Measurements from ENCODE around the gene DPP8. TPM values are rescaled to one million over a fixed set of nuclear protein-coding genes. Genes with fewer than 3 reads are reported as not detected.
"Not testable (repeated sequence)": the region's sequence is repeated elsewhere in the genome, so short reads cannot be mapped to it uniquely, and the experiment has no call there.

DPP8 gene
- total RNA-seq, 4 donors from 2014 or later = 33.1 to 66.9 (median 47.9) TPM

DNA sequence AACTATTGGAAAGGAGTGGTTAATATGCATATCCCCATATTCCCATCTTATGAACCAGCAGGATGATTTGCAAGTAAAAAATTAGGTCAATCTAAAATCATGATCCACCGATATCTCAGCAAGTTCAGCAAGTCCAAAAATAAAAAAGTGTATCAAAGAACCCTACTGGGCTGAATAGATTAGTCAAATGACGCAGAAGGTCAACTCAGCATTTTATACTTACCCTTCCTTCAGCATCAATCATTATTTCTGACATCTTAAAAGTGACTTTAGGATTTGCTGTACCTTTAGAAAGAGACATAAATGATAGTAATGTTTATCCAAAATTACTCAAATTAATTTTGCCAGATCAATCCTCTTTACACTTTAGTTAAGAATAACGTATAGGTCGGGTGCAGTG, 32.6 kb downstream of the DPP8 start:
- H3K27me3 ChIP-seq = no peaks in the 10 kb centered on the region
- no peak for ATAC-seq
- peaks cover 0 to 99% of the 10 kb centered on the region in 2 donors for H3K36me3 ChIP-seq
- TF ChIP-seq EP300 (IDR thresholded peaks at IDR 0.05) (no peak), POLR2AphosphoS5 (IDR thresholded peaks at IDR 0.05) (no peak)
- TF ChIP-seq, protein P1, sequence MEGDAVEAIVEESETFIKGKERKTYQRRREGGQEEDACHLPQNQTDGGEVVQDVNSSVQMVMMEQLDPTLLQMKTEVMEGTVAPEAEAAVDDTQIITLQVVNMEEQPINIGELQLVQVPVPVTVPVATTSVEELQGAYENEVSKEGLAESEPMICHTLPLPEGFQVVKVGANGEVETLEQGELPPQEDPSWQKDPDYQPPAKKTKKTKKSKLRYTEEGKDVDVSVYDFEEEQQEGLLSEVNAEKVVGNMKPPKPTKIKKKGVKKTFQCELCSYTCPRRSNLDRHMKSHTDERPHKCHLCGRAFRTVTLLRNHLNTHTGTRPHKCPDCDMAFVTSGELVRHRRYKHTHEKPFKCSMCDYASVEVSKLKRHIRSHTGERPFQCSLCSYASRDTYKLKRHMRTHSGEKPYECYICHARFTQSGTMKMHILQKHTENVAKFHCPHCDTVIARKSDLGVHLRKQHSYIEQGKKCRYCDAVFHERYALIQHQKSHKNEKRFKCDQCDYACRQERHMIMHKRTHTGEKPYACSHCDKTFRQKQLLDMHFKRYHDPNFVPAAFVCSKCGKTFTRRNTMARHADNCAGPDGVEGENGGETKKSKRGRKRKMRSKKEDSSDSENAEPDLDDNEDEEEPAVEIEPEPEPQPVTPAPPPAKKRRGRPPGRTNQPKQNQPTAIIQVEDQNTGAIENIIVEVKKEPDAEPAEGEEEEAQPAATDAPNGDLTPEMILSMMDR (IDR thresholded peaks at IDR 0.05) = no peak
- 85 to 87% methylated on average over 4 of the region's 4 CpGs for WGBS, 2 donors (ENCODE audit: low coverage in 1 of 2)
- H3K4me3 ChIP-seq = no peak overlapping the region
- no peaks in the 10 kb centered on the region for H3K4me1 ChIP-seq
- no peaks in the 10 kb centered on the region for H3K9me3 ChIP-seq
- no peak overlapping the region for H3K27ac ChIP-seq

DNA sequence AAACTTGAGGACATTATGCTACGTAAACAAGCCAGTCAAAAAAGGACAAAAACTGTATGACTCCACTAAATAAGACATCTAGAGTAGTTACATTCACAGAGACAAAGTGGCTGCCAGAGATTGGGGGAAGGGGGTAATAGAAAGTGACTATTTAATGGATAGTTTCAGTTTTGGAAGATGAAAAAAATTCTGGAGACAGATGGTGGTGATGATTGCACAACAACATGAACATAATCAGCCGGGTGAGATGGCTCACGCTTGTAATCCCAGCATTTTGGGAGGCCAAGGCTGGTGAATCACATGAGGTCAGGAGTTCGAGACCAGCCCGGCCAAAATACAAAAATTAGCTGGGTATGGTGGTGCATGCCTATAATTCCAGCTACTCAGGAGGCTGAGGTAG, 40.6 kb downstream of the DPP8 start:
- H3K9me3 ChIP-seq = no peaks in the 10 kb centered on the region

DNA sequence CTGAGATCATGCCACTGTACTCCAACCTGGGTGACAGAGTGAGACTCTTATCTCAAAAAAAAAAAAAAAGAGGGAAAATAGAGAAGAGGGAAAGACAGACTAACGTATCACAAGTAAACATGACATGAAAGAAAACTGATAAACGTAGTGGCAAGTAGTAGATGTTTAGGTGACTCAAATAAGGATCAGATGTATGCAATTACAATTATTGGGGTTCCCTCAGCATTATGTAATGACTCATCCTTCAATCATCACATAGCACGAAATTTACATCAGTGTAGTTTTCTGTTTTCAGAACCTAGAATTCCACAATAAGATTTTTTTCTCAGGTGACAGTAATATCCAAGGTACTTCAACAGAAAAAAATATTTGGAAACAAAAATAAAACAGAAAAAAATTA, 46.6 kb downstream of the DPP8 start:
- H3K9me3 ChIP-seq = no peaks in the 10 kb centered on the region
- TF ChIP-seq, protein P1 (IDR thresholded peaks at IDR 0.05) = no peak
- TF ChIP-seq EP300 (IDR thresholded peaks at IDR 0.05) (no peak), POLR2AphosphoS5 (IDR thresholded peaks at IDR 0.05) (no peak), POLR2A (IDR thresholded peaks at IDR 0.05) (no peak)
- peaks cover 0 to 98% of the 10 kb centered on the region in 2 donors for H3K36me3 ChIP-seq
- no peaks in the 10 kb centered on the region for H3K4me1 ChIP-seq
- 86 to 94% methylated on average over 3 of the region's 3 CpGs for WGBS, 2 donors (ENCODE audit: low coverage in 1 of 2)
- H3K4me3 ChIP-seq = no peak overlapping the region
- no peak for ATAC-seq
- H3K27ac ChIP-seq = no peak overlapping the region
- no peaks in the 10 kb centered on the region for H3K27me3 ChIP-seq

More for the DNA sequence above, 40.6 kb downstream of the DPP8 start:
- no peak overlapping the region for H3K27ac ChIP-seq
- H3K27me3 ChIP-seq = no peaks in the 10 kb centered on the region
- 83 to 100% methylated on average over 1 to 5 of the region's 5 CpGs for WGBS, 2 donors (ENCODE audit: low coverage in 1 of 2)
- no peak for TF ChIP-seq EP300 (IDR thresholded peaks at IDR 0.05)
- no peak for TF ChIP-seq POLR2AphosphoS5 (IDR thresholded peaks at IDR 0.05)
- TF ChIP-seq POLR2A (IDR thresholded peaks at IDR 0.05) = no peak
- TF ChIP-seq, protein P1 (IDR thresholded peaks at IDR 0.05) = no peak
- no peak overlapping the region for H3K4me3 ChIP-seq
- peaks cover 0 to 99% of the 10 kb centered on the region in 2 donors for H3K36me3 ChIP-seq
- no peak for ATAC-seq
- no peaks in the 10 kb centered on the region for H3K4me1 ChIP-seq

DNA sequence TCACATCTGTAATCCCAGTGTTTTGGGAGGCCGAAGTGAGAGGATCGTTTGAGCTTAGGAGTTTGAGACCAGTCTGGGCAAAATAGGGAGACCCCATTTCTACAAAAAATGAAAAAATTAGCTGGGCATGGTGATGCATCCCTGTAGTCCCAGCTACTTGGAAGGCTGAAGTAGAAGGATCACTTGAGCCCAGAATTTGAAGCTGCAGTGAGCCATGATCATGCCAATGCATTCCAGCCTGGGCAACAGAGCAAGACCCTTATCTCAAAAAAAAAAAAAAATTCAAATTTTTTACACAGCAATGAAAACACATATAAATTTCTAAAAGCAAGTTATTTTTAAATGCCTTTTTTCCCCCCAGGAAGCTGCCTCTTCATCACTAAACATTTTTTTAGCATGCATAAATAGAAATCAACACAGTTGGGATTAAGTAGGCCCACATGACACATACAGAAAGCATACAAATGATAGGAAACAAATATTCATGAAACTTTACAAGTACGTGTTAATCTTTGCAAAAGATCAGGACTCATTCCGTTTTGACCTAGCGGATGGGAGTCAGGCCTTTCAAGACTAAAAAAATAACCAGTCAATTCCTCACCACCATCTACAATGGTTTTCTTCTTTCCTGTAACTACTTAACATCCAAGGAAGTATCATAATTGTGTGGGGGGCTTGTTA, 49.1 kb downstream of the DPP8 start:
- no peaks in the 10 kb centered on the region for H3K27me3 ChIP-seq
- peaks cover 0 to 99% of the 10 kb centered on the region in 2 donors for H3K36me3 ChIP-seq
- no peaks in the 10 kb centered on the region for H3K4me1 ChIP-seq
- H3K27ac ChIP-seq = no peak overlapping the region
- no peak for ATAC-seq
- no peak for TF ChIP-seq POLR2A (IDR thresholded peaks at IDR 0.05)
- TF ChIP-seq POLR2AphosphoS5 (IDR thresholded peaks at IDR 0.05) = no peak
- TF ChIP-seq, protein P1 (IDR thresholded peaks at IDR 0.05) = no peak
- no peak for TF ChIP-seq EP300 (IDR thresholded peaks at IDR 0.05)
- WGBS, 2 donors (ENCODE audit: low coverage in 1 of 2) = 87% methylated on average over 5 of the region's 5 CpGs
- H3K4me3 ChIP-seq = no peak overlapping the region
- no peaks in the 10 kb centered on the region for H3K9me3 ChIP-seq

DNA sequence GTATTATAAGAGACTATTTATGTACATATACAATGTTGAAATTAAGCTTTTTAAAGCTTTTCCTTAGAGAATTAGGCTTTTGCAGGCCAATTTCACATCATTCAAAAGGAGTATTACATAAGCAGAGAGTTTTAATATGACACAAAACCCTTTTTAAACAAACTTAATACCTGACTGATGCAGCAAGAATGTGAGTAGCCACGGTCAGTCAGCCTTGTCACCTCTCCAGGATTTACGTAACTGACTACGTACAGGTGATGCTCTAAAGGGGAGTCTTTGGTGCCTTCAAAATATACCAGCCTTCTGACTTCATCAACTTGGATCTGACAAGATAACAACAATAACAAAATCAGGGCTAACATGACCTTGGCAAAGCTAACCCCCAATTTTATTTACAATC, 50.6 kb downstream of the DPP8 start:
- no peaks in the 10 kb centered on the region for H3K9me3 ChIP-seq
- no peaks in the 10 kb centered on the region for H3K27me3 ChIP-seq
- no peaks in the 10 kb centered on the region for H3K4me1 ChIP-seq
- H3K36me3 ChIP-seq = peaks cover 0 to 99% of the 10 kb centered on the region in 2 donors
- H3K4me3 ChIP-seq = no peak overlapping the region
- 83% methylated on average over 3 of the region's 3 CpGs; no CpG with 5 or more reads in 1 of the 2 donors for WGBS, 2 donors (ENCODE audit: low coverage in 1 of 2)
- no peak overlapping the region for H3K27ac ChIP-seq
- ATAC-seq = no peak
- no peak for TF ChIP-seq POLR2A (IDR thresholded peaks at IDR 0.05)
- TF ChIP-seq EP300 (IDR thresholded peaks at IDR 0.05) = no peak
- TF ChIP-seq, protein P1 (IDR thresholded peaks at IDR 0.05) = no peak
- no peak for TF ChIP-seq POLR2AphosphoS5 (IDR thresholded peaks at IDR 0.05)

DNA sequence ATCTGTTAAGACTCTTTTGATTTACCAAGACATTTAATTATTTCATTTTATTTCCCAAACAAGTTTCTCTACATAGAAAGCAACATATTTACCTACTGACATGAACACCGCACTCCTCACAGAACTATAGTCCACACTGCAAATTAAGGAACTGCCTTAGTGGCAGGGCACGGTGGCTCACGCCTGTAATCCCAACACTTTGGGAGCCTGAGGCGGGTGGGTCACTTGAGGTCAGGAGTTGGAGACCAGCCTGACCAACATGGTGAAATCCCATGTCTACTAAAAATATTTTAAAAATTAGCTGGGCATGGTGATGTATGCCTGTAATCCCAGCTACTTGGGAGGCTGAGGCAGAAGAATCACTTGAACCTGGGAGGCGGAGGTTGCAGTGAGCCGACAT, 54.4 kb downstream of the DPP8 start:
- H3K36me3 ChIP-seq = peaks cover 0 to 100% of the 10 kb centered on the region in 2 donors
- WGBS, 2 donors (ENCODE audit: low coverage in 1 of 2) = 89% methylated on average over 6 of the region's 6 CpGs; no CpG with 5 or more reads in 1 of the 2 donors
- not testable (repeated sequence) for ATAC-seq

More for the DNA sequence above, 54.4 kb downstream of the DPP8 start:
- H3K4me3 ChIP-seq, H3K9me3 ChIP-seq, H3K4me1 ChIP-seq, H3K27ac ChIP-seq, H3K27me3 ChIP-seq: not testable (repeated sequence)
